Panc1 (cell line): ENCODE data around the gene ARPC2.

Source experiments
- REST ChIP-seq, 2 experiments: IDR thresholded peaks; 2 replicates each; pipeline ENCODE4 v1.6.1; 2011 to 2012; ENCODE audit warnings: low read depth in 2 of 2, control low read depth in 1 of 2, low read length in 1 of 2, mild to moderate bottlenecking in 1 of 2, moderate library complexity in 1 of 2; ENCODE audit not compliant: insufficient read depth in 1 of 2
- TCF7L2 ChIP-seq: IDR thresholded peaks from 2 replicates; pipeline ENCODE4 v1.6.1; 2011; ENCODE audit warnings: mild to moderate bottlenecking, low read depth, low read length, inconsistent platforms

GRCh38 chr2:218260742-218261422 is 43.9 kb downstream of the ARPC2 start, which contains the start of gene GPBAR1:
- TF ChIP-seq REST (IDR thresholded peaks at IDR 0.05; ENCODE audit: insufficient read depth in 1 of 2, low read depth in 2 of 2, low read length in 1 of 2), result no peak
- no peak for TF ChIP-seq TCF7L2
